ENCODE results near the gene ZNF830. TPM values are rescaled to one million over a fixed set of nuclear protein-coding genes. Genes with fewer than 3 reads are reported as not detected.
"Not testable (repeated sequence)": the region's sequence is repeated elsewhere in the genome, so short reads cannot be mapped to it uniquely, and the experiment has no call there.

The ZNF830 gene
- total RNA-seq, 1 donor from 2014 or later, result 8.6 TPM

DNA sequence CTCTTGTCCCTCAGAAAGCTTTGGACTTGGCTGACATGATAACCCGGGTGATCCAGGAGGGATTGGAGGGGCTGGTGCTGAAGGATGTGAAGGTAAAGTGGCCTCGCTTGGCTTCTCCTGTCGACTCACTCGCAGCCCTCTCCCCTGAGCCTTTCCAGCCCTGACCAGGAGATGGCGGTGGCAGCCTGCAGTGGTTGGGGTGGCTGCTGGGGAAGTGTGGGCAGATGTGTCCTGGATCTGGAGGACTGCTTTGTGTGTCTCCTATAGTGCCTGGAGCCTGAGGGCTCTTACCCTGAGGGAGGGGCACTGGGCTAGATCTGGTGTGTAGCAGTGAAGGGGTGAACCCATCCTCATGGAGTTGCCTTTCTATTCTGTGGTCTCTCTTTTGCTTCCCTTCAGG is 36.9 kb downstream of the ZNF830 start:
- Histone ChIP-seq H4K20me1 (ENCODE audit: insufficient read depth, low read length) (no peaks in the 10 kb centered on the region), H3K4me1 (ENCODE audit: insufficient read depth, low read length) (peaks cover 11% of the 10 kb centered on the region), H3K9me3 (ENCODE audit: insufficient read depth, low read depth, low read length) (no peaks in the 10 kb centered on the region), H3K27ac (ENCODE audit: low read depth, low read length) (no peak overlapping the region), H2AFZ (ENCODE audit: low read depth, low read length) (no peak overlapping the region), H3K4me3 (ENCODE audit: insufficient read depth, low read depth, low read length) (no peak overlapping the region), H3K9ac (ENCODE audit: low read length) (peak overlapping the region; percentile 17), H3K79me2 (ENCODE audit: insufficient read depth, low read length) (no peaks in the 10 kb centered on the region), H3K4me2 (ENCODE audit: low read length) (no peak overlapping the region), H3K36me3 (ENCODE audit: insufficient read depth, low read length) (peaks cover 18% of the 10 kb centered on the region), H3K27me3 (ENCODE audit: insufficient read depth, low read length) (no peaks in the 10 kb centered on the region)
- Mint-ChIP-seq H3K36me3 (ENCODE audit: low read depth, unreplicated experiment) (peaks cover 17% of the 10 kb centered on the region), H3K27ac (ENCODE audit: unreplicated experiment) (peak overlapping the region; percentile 26), H3K27me3 (ENCODE audit: low read depth, unreplicated experiment) (no peaks in the 10 kb centered on the region), H3K4me1 (ENCODE audit: low read depth, unreplicated experiment) (peaks cover 7% of the 10 kb centered on the region), H3K4me3 (ENCODE audit: unreplicated experiment) (no peak overlapping the region), H3K9me3 (ENCODE audit: unreplicated experiment) (no peaks in the 10 kb centered on the region)
- peak; percentile 48 for DNase-seq (ENCODE audit: low read depth)
- peak; percentile 20 for FAIRE-seq
- TF ChIP-seq, protein P1, sequence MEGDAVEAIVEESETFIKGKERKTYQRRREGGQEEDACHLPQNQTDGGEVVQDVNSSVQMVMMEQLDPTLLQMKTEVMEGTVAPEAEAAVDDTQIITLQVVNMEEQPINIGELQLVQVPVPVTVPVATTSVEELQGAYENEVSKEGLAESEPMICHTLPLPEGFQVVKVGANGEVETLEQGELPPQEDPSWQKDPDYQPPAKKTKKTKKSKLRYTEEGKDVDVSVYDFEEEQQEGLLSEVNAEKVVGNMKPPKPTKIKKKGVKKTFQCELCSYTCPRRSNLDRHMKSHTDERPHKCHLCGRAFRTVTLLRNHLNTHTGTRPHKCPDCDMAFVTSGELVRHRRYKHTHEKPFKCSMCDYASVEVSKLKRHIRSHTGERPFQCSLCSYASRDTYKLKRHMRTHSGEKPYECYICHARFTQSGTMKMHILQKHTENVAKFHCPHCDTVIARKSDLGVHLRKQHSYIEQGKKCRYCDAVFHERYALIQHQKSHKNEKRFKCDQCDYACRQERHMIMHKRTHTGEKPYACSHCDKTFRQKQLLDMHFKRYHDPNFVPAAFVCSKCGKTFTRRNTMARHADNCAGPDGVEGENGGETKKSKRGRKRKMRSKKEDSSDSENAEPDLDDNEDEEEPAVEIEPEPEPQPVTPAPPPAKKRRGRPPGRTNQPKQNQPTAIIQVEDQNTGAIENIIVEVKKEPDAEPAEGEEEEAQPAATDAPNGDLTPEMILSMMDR (IDR thresholded peaks at IDR 0.05; ENCODE audit: insufficient read depth, low read depth, low read length), result peak; percentile 75
- no peak for TF ChIP-seq EZH2 (IDR thresholded peaks at IDR 0.05; ENCODE audit: insufficient read depth, low read length)

DNA sequence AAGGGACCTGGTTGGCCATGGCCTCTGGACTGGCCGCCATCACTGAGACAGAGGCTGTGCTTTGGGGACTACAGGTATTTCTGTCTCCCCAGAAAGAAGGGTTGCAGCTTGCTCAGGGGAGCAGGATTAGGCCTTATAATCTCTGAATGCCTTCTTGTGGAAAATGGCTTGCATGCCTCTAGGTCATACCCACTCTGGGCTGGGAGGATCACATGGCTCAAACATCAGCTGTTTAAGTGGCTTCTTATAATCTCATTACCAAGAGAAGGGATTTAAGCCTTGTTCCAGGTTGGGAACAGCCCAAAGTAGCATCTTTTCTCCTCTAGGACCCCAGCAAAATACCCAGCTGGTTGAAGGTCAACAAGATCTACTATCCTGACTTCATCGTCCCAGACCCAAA is 38.1 kb downstream of the ZNF830 start:
- H3K9me3 Mint-ChIP-seq (ENCODE audit: unreplicated experiment), result no peaks in the 10 kb centered on the region
- no peaks in the 10 kb centered on the region for H3K79me2 ChIP-seq (ENCODE audit: insufficient read depth, low read length)
- H2AFZ ChIP-seq (ENCODE audit: low read depth, low read length), result no peak overlapping the region
- H3K27me3 ChIP-seq (ENCODE audit: insufficient read depth, low read length), result no peaks in the 10 kb centered on the region
- no peak overlapping the region for H3K4me3 ChIP-seq (ENCODE audit: insufficient read depth, low read depth, low read length)
- H3K36me3 ChIP-seq (ENCODE audit: insufficient read depth, low read length), result peaks cover 16% of the 10 kb centered on the region
- H3K4me1 Mint-ChIP-seq (ENCODE audit: low read depth, unreplicated experiment), result peaks cover 7% of the 10 kb centered on the region
- H3K4me1 ChIP-seq (ENCODE audit: insufficient read depth, low read length), result peaks cover 11% of the 10 kb centered on the region
- no peak overlapping the region for H3K4me3 Mint-ChIP-seq (ENCODE audit: unreplicated experiment)
- FAIRE-seq (no peak), DNase-seq (ENCODE audit: low read depth) (no peak)
- H3K4me2 ChIP-seq (ENCODE audit: low read length), result no peak overlapping the region
- H3K9me3 ChIP-seq (ENCODE audit: insufficient read depth, low read depth, low read length), result no peaks in the 10 kb centered on the region
- TF ChIP-seq EZH2 (IDR thresholded peaks at IDR 0.05; ENCODE audit: insufficient read depth, low read length), result no peak
- TF ChIP-seq, protein P1 (IDR thresholded peaks at IDR 0.05; ENCODE audit: insufficient read depth, low read depth, low read length), result no peak
- no peak overlapping the region for H3K9ac ChIP-seq (ENCODE audit: low read length)
- peaks cover 15% of the 10 kb centered on the region for H3K36me3 Mint-ChIP-seq (ENCODE audit: low read depth, unreplicated experiment)
- no peaks in the 10 kb centered on the region for H4K20me1 ChIP-seq (ENCODE audit: insufficient read depth, low read length)
- no peaks in the 10 kb centered on the region for H3K27me3 Mint-ChIP-seq (ENCODE audit: low read depth, unreplicated experiment)
- H3K27ac ChIP-seq (ENCODE audit: low read depth, low read length), result no peak overlapping the region
- H3K27ac Mint-ChIP-seq (ENCODE audit: unreplicated experiment), result no peak overlapping the region

DNA sequence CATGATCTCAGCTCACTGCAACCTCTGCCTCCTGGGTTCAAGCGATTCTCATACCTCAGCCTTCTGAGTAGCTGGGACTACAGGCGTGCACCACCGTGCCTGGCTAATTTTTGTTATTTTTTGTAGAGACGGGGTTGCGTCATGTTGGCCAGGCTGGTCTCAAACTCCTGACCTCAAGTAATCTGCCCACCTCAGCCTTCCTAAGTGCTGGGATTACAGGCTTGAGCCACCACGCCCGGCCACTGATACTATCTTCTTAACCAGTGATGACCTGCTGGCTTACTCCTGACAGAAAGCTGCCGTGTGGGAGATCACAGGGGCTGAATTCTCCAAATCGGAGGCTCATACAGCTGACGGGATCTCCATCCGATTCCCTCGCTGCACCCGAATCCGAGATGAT is 39.6 kb downstream of the ZNF830 start:
- H2AFZ ChIP-seq (ENCODE audit: low read depth, low read length); H3K4me1 Mint-ChIP-seq (ENCODE audit: low read depth, unreplicated experiment); H3K4me3 ChIP-seq (ENCODE audit: insufficient read depth, low read depth, low read length); H3K9ac ChIP-seq (ENCODE audit: low read length); H3K9me3 ChIP-seq (ENCODE audit: insufficient read depth, low read depth, low read length); H3K4me3 Mint-ChIP-seq (ENCODE audit: unreplicated experiment); H3K27me3 Mint-ChIP-seq (ENCODE audit: low read depth, unreplicated experiment); H3K79me2 ChIP-seq (ENCODE audit: insufficient read depth, low read length); H3K9me3 Mint-ChIP-seq (ENCODE audit: unreplicated experiment); H3K27me3 ChIP-seq (ENCODE audit: insufficient read depth, low read length); H4K20me1 ChIP-seq (ENCODE audit: insufficient read depth, low read length); H3K27ac Mint-ChIP-seq (ENCODE audit: unreplicated experiment); DNase-seq (ENCODE audit: low read depth); FAIRE-seq; H3K4me2 ChIP-seq (ENCODE audit: low read length); H3K27ac ChIP-seq (ENCODE audit: low read depth, low read length): not testable (repeated sequence)
- H3K36me3 ChIP-seq (ENCODE audit: insufficient read depth, low read length), result peaks cover 21% of the 10 kb centered on the region
- peaks cover 11% of the 10 kb centered on the region for H3K4me1 ChIP-seq (ENCODE audit: insufficient read depth, low read length)
- H3K36me3 Mint-ChIP-seq (ENCODE audit: low read depth, unreplicated experiment), result peaks cover 18% of the 10 kb centered on the region

All from astrocyte (in vitro differentiated cells and primary cell).